HEK293T (cell line): ENCODE measurements around the gene UPP2.

Experiments used
- ARNT ChIP-seq: fragments of 450-650 bp; IDR thresholded peaks from 2 replicates; pipeline ENCODE4 v1.6.1; 2017; ENCODE audit warnings: mild to moderate bottlenecking
- BHLHE40 ChIP-seq: fragments of 450-650 bp; IDR thresholded peaks from 2 replicates; pipeline ENCODE4 v1.6.1; 2016; ENCODE audit warnings: mild to moderate bottlenecking, moderate library complexity, borderline replicate concordance
- CTBP1 ChIP-seq: fragments of 450-650 bp; IDR thresholded peaks from 2 replicates; pipeline ENCODE4 v1.6.1; 2016; ENCODE audit warnings: borderline replicate concordance
- ELF4 ChIP-seq: fragments of 450-650 bp; IDR thresholded peaks from 2 replicates; pipeline ENCODE4 v1.6.1; 2017; ENCODE audit warnings: antibody characterized with exemption
- FOXA1 ChIP-seq: fragments of 450-650 bp; IDR thresholded peaks from 2 replicates; pipeline ENCODE4 v1.6.1; 2016; ENCODE audit warnings: mild to moderate bottlenecking
- FOXM1 ChIP-seq: fragments of 450-650 bp; IDR thresholded peaks from 2 replicates; pipeline ENCODE4 v1.6.1; 2017; ENCODE audit warnings: mild to moderate bottlenecking, borderline replicate concordance
- L3MBTL2 ChIP-seq: fragments of 450-650 bp; conservative IDR thresholded peaks from 2 replicates; pipeline ENCODE4 v1.6.1; 2016; ENCODE audit warnings: mild to moderate bottlenecking
- NFRKB ChIP-seq: fragments of 450-650 bp; IDR thresholded peaks from 2 replicates; pipeline ENCODE4 v1.6.1; 2016; ENCODE audit warnings: mild to moderate bottlenecking, moderate library complexity
- PKNOX1 ChIP-seq: fragments of 450-650 bp; IDR thresholded peaks from 2 replicates; pipeline ENCODE4 v1.6.1; 2016
- SP1 ChIP-seq: fragments of 450-650 bp; IDR thresholded peaks from 2 replicates; pipeline ENCODE4 v1.6.1; 2017
- SUZ12 ChIP-seq: fragments of 450-650 bp; IDR thresholded peaks from 2 replicates; pipeline ENCODE4 v1.6.1; 2016; ENCODE audit warnings: mild to moderate bottlenecking
- TARDBP ChIP-seq: fragments of 450-650 bp; IDR thresholded peaks from 2 replicates; pipeline ENCODE4 v1.6.1; 2016
- ZNF384 ChIP-seq: fragments of 450-650 bp; IDR thresholded peaks from 2 replicates; pipeline ENCODE4 v1.6.1; 2016

DNA sequence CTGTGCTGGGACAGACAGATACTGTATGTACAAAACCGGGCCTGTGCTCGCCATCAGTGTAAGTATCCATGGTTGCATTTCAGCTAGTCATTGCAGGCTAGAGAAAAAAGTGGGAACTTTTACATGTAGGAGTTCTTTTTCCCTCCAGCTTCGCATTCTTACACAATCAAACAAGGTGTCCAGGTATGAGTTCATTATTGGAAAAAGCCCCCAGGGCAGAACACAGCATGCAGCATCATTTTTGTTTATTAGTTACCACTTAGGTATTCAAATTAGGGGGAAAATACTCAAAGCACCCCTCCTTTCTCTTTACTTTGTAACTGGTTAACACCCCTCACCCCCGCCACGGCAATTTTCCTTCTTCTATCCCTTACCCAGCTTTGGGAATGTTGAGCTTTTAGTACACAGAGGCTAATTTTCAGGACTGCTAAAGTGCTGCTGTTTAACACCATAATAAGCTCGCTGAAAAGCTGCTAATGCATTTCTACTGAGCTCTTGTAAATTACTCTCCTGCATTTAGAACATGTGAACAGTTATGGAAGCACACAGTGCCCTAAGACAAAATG, 13.6 kb downstream of the UPP2 start:
- TF ChIP-seq FOXM1: no peak
- no peak for TF ChIP-seq FOXA1
- TF ChIP-seq L3MBTL2: no peak
- TF ChIP-seq SP1: no peak
- no peak for TF ChIP-seq CTBP1
- TF ChIP-seq TARDBP: no peak
- TF ChIP-seq ELF4: no peak
- TF ChIP-seq BHLHE40: no peak
- no peak for TF ChIP-seq PKNOX1
- TF ChIP-seq NFRKB: no peak
- no peak for TF ChIP-seq ZNF384
- no peak for TF ChIP-seq SUZ12
- no peak for TF ChIP-seq ARNT
